ENCODE data around the gene UBE2S.
A peak's percentile ranks its signal among the peaks of the same experiment; 100 is the strongest.

Gene UBE2S

DNA sequence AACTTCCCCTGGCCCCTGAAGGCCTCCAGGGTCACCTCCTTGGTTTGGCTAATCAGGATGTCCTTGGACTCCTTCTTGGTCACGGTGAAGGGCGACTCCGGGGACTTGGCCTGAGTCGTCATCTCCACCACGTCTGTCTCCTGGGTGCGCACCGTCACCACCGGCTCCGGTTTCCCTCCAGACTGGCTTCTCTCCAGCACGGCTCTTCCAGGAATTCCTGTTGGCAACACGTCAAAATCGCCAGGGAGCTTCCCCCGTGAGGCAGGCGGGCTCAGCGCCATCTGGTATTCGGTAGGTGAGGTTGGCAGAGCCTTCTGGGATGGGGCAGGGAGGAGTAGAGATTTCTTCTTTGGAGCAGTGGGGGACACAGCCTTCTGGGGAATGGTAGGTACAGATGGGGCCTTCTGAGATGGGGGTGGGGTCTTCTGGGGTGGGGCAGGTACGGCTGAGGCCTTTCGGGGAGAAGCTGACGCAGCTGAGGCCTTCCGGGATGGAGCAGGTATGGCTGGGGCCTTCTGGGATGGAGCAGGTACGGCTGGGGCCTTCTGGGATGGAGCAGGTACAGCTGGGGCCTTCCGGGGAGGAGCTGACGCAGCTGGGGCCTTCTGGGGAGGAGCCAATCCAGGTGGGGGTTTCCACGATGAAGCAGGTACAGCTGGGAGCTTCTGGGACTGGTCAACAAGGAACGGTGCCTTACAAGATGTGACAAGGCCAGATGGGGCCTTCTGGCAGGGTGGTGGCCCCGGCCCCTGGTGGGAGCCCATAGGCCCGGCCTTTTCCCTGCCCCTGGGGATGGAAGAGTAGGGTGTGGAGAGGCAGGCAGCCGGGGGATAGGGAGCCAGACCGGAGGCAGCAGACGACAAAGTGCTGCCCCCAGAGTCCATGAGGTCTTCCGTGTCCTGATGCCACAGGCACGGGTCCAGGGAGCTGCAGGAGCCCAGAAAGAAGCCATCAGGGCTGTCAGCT lies 48.4 kb downstream of the UBE2S start:
- no peak for DNase-seq

DNA sequence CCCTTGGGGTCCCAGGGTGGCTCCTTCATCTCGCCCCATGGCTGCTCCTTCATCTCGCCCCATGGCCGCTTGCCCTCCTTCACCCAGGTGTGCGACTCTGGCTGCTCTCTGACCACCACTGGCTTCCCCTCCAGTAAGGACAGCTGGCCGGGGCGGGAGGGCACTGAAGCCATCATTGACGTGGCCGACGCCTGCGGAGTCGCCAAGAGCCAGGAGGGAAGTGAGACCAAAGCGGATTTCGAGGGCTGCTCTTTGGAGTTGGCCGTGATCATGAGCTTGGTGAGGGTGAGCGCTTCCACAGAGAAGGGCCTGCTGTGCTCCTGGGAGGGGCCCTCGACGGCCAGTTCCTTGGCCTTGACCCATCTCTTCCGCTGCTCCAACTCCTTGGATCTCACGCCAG lies 49.1 kb downstream of the UBE2S start:
- no peak for DNase-seq

DNA sequence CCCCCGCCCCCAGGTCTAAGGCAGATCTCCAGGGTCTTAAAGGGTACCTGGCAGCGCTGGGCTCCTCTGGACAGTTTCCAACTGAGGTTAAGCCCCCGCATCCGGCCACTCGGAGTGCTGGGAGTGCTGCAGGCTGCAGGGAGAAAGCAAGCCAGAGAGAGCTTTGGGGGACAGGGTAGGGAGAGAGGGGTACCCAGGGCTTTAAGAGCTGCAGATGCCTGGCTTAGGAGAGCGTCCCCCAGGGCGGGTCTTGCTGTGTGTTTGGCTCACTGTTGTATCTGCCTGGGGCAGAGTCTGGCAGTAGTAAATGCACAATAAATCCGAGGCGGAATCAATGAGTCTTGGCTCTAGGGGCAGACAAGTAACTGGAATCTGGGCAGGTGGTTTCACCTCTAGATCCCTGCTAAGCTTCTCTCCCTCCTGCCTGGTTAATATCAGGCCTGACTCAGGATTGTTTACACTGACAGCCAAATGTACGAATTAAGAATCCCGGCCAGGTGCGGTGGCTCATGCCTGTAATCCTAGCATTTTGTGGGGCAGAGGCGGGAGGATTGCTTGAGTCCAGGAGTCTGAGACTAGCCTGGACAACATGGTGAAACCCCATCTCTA lies 52.3 kb downstream of the UBE2S start:
- DNase-seq, result no peak

DNA sequence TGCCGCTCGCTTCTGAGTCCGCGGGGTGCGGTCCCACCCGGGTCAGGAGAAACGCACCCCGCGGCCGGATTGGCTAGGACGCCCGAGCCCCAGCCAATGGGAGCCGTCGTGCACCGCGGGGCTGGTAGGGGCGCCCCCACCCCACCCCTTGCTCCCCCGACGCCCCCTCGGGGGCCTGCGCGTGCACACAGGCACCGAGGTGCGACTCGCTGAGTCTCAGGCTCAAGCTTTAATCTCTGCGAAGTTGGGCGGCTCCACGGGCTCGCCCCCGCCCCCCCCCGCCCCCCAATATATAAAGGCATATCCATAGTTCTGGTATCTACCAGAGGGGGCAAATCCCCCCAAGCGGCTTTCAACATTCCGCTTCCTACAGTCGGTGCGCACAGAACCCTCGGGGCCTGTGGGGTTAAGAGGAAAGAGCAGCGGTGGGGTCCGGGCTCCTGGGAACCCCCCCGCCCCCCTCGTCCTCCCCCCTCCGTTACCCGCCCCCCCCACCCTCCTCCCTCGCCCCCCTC lies 52.8 kb downstream of the UBE2S start, which contains the start of gene COX6B2:
COX6B2 (minus strand) TSS at position 22 of the 515 bp plus-strand sequence. CDS start 198 bp downstream, outside the sequence.
- no peak for DNase-seq

DNA sequence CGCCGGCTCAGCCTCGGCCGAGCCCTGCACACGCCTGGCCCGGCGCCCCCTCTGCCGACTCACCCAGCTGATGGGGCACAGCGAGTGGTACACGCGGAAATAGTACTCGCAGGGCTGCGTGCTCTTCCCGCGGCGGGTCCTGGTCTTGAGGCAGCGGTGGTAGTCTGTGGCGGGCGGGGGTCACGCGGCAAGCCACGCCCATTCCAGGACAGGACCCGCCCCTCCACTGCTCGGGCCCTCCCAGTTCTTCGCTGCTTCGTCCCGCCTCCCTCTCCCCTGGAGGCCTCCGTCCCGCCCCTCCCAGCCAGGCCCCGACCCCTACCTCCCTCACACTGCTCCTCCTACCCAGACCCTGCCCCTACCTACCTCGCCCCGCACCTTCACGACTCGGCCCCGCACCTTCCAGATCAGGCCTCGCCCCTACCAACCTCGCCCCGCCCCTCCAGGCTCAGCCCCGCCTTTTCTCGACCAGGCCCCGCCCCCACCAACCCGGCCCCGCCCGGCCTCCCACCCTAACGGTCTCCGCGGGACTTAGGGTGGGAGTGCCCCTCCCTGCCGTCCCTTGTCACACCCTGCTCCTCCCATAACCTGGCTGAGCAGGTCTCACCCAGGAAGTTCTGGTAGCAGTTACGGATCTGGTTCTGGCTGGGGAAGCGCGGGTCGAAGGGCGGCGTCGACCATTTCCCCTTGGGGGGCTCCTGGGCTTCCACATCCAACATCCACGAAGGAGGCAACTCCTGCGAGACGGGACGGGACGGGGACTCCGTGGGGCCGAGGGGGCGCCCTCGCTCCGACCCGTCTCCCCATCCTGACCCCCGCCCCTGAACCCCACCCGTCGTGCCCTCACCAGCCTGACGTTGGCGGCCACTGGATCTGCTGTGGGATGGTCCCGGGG lies 53.5 kb downstream of the UBE2S start:
- peak; percentile 67 for DNase-seq

DNA sequence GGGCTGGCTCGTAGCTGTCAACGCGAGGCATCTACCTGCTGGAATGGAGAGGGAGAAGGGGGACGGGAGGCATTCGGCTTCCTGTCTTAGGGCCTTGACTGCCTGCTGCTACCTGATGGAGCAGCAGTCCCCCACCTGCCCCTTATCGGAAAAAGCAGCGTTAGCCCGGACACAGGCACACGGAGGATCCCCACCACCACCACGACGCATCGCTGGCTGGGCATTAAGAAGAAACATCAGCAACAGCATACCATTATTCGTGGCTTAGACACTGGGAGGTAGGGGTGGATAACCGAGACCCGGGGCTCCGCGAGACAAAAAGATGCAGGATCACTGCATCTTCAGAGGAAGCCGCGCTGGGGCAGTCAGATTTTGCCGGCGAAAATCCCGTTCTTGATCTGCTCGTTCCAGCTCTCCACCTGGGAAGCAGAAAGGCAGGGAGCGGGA lies 54.2 kb downstream of the UBE2S start:
- DNase-seq, result no peak

DNA sequence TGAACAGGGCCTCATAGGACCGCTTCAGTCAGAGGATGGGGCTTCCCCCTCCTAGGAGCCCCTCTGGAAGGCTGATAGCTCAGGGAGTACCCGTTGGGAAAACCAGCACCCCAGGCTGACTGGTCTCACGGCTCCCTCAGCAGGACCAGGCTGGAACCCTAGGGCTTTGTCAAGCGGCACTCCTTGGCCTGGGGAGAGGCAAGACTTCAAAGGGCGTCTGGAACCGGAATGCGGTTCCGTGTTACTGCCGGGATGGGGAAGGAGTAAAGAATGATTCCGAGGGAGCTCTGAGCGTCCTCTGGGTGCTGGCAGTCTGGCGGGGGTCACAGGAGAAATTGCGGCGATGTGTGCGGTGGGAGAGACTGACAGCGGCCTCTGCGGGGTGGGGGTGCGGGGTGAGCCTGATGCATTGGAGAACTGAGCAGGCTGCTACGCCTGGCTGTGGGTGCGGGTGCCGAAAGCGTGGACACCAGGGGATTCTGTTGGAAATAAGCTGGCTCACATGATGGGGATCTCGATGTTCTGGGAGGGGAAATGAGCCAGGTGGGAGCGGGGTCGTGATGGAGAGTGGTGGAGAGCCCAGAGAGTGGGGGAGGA lies 54.9 kb downstream of the UBE2S start:
- no peak for DNase-seq

DNA sequence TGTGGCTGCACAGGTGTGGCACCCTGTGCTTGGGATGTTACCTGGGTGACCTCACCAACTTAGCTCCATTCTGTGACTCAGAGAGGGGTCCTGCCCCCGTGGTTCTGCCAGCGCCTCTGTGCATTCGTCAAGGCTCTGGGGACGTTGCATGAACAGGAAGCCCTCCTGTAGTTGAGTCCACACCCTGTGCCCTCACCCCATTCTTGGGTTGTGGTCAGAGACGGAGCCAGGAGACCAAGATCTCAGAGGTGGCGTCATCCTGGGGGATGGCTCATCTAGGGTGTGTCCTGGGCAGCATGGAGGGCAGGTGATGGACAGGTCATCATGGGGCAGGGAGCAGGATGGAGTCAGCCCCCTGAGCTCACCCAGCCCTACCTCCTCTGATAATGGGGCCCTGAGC lies 55.5 kb downstream of the UBE2S start:
- DNase-seq, result no peak

DNA sequence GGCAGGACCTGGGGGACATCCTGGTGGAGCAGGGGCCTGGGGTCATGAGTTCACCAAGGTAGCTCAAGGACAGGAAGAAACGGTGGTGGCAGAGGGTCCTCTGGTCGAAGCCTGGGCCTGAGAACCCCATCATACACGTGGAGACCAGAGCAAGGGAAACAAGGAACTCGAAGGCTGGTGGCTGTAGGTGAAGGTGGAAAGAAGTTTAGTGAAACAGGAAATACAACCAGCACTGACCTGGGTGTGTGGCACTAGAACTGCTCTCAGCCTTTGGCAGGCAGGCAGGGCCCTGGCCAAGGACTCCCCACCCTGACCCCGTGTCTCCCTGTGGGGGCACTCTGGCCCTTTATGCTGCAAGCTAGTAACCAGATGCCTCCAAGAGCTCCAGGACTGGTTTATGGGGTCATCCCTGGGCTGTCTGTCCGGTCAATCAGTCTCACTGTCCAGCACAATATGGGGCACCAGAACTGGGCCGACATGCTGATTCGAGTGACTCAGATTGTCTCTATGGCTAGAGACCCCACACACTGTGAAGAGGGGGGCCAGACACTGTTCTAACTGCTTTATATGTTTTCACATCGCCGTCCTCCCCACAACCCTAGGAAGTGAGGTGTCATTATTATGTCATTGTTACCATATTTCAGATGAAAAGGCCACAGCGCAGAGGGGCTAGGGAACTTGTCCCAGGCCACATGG lies 56.8 kb downstream of the UBE2S start:
- DNase-seq, result no peak

Measured in inflammatory macrophage treated with lipopolysaccharide for 4 hours (primary cell).